Astrocyte (in vitro differentiated cells and primary cell): ENCODE results near the gene ARMH1.

Experiments
- EZH2 ChIP-seq: IDR thresholded peaks from 2 replicates; pipeline ENCODE4 v1.6.1; 2012; ENCODE audit warnings: mild to moderate bottlenecking, low read length, inconsistent platforms; ENCODE audit not compliant: insufficient read depth
- TF ChIP-seq, protein P1 (sequence below): IDR thresholded peaks from 2 replicates; pipeline ENCODE4 v1.5.1; 2011; ENCODE audit warnings: low read depth, mild to moderate bottlenecking, inconsistent platforms, low read length, moderate library complexity; ENCODE audit not compliant: insufficient read depth

GRCh38 chr1:44733784-44734183 is 59.3 kb downstream of the ARMH1 start:
- TF ChIP-seq, protein P1, sequence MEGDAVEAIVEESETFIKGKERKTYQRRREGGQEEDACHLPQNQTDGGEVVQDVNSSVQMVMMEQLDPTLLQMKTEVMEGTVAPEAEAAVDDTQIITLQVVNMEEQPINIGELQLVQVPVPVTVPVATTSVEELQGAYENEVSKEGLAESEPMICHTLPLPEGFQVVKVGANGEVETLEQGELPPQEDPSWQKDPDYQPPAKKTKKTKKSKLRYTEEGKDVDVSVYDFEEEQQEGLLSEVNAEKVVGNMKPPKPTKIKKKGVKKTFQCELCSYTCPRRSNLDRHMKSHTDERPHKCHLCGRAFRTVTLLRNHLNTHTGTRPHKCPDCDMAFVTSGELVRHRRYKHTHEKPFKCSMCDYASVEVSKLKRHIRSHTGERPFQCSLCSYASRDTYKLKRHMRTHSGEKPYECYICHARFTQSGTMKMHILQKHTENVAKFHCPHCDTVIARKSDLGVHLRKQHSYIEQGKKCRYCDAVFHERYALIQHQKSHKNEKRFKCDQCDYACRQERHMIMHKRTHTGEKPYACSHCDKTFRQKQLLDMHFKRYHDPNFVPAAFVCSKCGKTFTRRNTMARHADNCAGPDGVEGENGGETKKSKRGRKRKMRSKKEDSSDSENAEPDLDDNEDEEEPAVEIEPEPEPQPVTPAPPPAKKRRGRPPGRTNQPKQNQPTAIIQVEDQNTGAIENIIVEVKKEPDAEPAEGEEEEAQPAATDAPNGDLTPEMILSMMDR: no peak
- no peak for TF ChIP-seq EZH2
